Left cardiac atrium (tissue), 4 donors: ENCODE results near the gene ZNF525. TPM values are rescaled to one million over a fixed set of nuclear protein-coding genes. Genes with fewer than 3 reads are reported as not detected.
A peak's percentile ranks its signal among the peaks of the same experiment; 100 is the strongest.
"Not testable (repeated sequence)": the region's sequence is repeated elsewhere in the genome, so short reads cannot be mapped to it uniquely, and the experiment has no call there.

ENCODE experiments used
- ATAC-seq, 2 donors: fragments of 200-7000 bp; cut with Tn5 transposase; one replicate each; pipeline ENCODE4 v1.9.1; 2020; ENCODE audit warnings: mild to moderate bottlenecking in 2 of 2, moderate library complexity in 2 of 2
- DNase-seq: peaks from one replicate; pipeline ENCODE4 v3.0.0-alpha.2; 2020
- intact Hi-C, 2 donors: fragments of 100-400 bp; cut with DNase I; formaldehyde crosslinking; loops; one replicate each; pipeline versions ENCODE4 v1.14.1 to v1.15.1; 2022 to 2023
- total RNA-seq, 2 donors: library from RNA; stranded (reverse); fragmentation: NEBNext Ultra II Directional; extraction: Animal tissue kit (Norgen Biotek cat#: 25700); gene quantifications; one replicate each; pipeline ENCODE4 v1.2.1, GENCODE V29; 2021
- donor health status: DM: no; HTN: yes; CAD: no.
- donor health status: DM: no; HTN: yes; CAD: no; lungs with severe emphysema.
- donor health status: DM: yes; HTN: yes; CAD: no.
- donor health status: Dilated cardiomyopathy.

ZNF525 gene
- total RNA-seq, 2 donors from 2014 or later, result 5.9 to 6.9 TPM

GRCh38 chr19:53394522-53394973, 29.0 kb downstream of the ZNF525 start:
- peak; percentile 45 to 75 for ATAC-seq
- intact Hi-C loops, result no loop called here
- DNase-seq, result peak; percentile 67

- DNase-seq (peak; percentile 95), ATAC-seq (peak; percentile 100)
- intact Hi-C loops, result no loop called here
Observed at GRCh38 chr19:53394974-53395839, 29.7 kb downstream of the ZNF525 start, which contains the start of gene ZNF765. TSS of gene ZNF765 (plus strand) at chr19:53395149. CDS start at chr19:53398016, 2,867 bp downstream.

- intact Hi-C loops, DNase-seq, ATAC-seq: not testable (repeated sequence)
Observed at GRCh38 chr19:53395840-53396524, 30.5 kb downstream of the ZNF525 start.

GRCh38 chr19:53396525-53396868, 31.0 kb downstream of the ZNF525 start:
- intact Hi-C loops, result no loop called here
- no peak for ATAC-seq
- DNase-seq, result no peak

- ATAC-seq, DNase-seq, intact Hi-C loops: not testable (repeated sequence)
Observed at GRCh38 chr19:53397918-53398317, 32.4 kb downstream of the ZNF525 start.

- no peak for ATAC-seq
- intact Hi-C loops, result no loop called here
- DNase-seq, result no peak
Observed at GRCh38 chr19:53409505-53410204, 44.1 kb downstream of the ZNF525 start.

GRCh38 chr19:53420520-53421315, 55.2 kb downstream of the ZNF525 start:
- DNase-seq, intact Hi-C loops, ATAC-seq: not testable (repeated sequence)

GRCh38 chr19:53422551-53422950, 57.0 kb downstream of the ZNF525 start:
- DNase-seq, result no peak
- intact Hi-C loops, result no loop called here
- no peak for ATAC-seq

- ATAC-seq, result peak; percentile 29 to 60
- DNase-seq, intact Hi-C loops: not testable (repeated sequence)
Observed at GRCh38 chr19:53423074-53423473, 57.6 kb downstream of the ZNF525 start.

GRCh38 chr19:53423680-53424079, 58.2 kb downstream of the ZNF525 start:
- ATAC-seq, result peak in 1 of 2 donors; percentile 55
- DNase-seq, intact Hi-C loops: not testable (repeated sequence)

- peak; percentile 83 for DNase-seq
- intact Hi-C loops, result loop anchor here in 1 of 2 donors (5.0 kb wide), 2 partner anchors 82 to 322 kb away; no protein-coding TSS in a partner anchor
- peak; percentile 94 to 96 for ATAC-seq
Observed at GRCh38 chr19:53424968-53425597, 59.6 kb downstream of the ZNF525 start.

GRCh38 chr19:53431399-53432087, 66.0 kb downstream of the ZNF525 start, which contains the start of gene ZNF761:
TSS of gene ZNF761 (plus strand) at chr19:53431984. CDS start at chr19:53447269, 15,285 bp downstream.
- DNase-seq (peak; percentile 96), ATAC-seq (peak; percentile 100)
- intact Hi-C loops, result no loop called here

GRCh38 chr19:53432088-53432661, 66.7 kb downstream of the ZNF525 start:
- peak; percentile 62 for DNase-seq
- peak; percentile 32 to 58 for ATAC-seq
- intact Hi-C loops, result no loop called here
